HG03565 (cell line): ENCODE measurements around the gene PCBP4.

Experiments
- ATAC-seq: cut with Tn5 transposase; IDR thresholded peaks from one replicate; pipeline ENCODE4 v1.9.1; 2021; ENCODE audit warnings: mild to moderate bottlenecking, moderate library complexity; ENCODE audit not compliant: unreplicated experiment

PCBP4 gene

GRCh38 chr3:51967384-51968169 is at the start of gene PCBP4:
Gene PCBP4, minus strand, starts transcription at chr3:51967454. Its CDS starts 6,214 bp downstream, at chr3:51961240.
- no peak for ATAC-seq

DNA sequence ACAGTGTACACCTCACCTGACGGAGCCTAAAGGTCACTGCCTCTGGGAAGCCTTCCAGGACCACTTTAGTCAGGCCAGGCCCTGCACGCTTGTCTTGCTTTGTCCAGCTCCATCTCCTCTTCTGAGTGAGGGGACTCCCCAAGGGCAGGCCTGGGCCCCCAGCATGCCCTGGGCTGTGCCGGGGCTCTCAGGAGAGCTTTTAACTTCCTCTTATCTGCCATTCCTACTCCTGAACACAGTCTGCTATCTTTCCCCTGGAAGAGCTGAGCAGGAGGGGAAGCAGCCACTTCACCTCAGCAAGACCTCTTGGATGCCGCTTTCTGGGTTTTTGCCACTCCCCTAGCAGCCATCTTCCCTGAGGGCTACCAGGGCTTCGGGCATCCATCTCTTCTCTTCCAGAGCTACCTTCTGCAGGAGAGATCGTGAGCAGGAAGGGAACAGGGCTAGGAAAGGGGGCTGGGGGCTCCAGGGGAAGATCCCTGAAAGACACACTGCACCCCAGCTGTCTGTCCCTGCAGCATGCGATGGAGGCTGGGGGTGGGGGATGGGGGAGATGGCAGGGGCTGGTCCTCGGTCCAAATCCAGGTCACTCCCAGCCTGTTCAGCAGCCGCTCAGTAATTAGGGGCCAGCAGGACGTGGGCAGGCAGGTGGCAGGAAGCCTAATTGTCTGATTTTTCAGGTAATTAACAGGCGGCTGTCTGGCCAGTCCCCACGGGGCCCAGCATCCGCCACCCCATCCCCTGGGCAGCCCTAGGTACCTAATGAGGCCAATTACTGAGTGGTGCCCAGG is 48.4 kb upstream of the PCBP4 start:
- ATAC-seq, result no peak

- ATAC-seq, result no peak
Measured at GRCh38 chr3:52014613-52015012, 47.4 kb upstream of the PCBP4 start.

DNA sequence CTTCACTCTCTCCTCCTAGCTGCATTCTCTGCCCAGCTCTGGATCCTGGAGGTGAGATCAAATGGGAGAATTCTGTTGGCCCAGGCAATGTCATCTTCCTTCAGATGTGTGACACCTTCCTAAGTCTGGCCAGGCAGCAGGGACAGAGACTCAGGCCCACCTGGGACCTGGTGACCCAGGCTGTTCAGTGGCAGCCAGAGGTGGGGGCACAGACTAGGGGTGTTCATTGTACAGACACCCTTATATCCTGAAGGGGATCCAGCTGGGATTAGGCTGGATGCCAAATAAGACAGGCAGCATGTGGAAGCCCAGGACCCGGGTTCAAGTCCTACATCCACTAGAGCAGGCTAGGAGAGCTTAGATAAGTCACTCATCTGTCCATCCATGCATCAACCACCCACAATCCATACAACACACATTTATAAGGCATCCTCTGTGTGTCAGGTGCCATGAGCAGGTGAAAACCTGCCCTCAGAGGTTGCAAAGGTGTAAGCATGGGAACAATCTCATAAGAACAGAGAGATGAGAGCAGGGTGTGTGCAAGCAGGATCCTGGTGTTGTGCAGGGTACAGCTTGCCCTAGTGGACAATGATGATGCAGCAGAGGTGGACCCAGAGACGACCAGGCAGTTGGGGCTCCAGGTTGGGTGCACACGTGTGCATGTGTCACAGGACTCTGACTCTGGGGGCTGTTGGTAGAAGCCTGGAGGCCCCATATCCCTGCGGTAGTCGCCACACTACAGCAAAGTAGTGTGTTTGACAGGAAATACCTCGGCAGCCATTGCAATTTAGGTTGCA is 46.7 kb upstream of the PCBP4 start:
- no peak for ATAC-seq

GRCh38 chr3:52012699-52013098 is 45.4 kb upstream of the PCBP4 start:
- ATAC-seq, result no peak

DNA sequence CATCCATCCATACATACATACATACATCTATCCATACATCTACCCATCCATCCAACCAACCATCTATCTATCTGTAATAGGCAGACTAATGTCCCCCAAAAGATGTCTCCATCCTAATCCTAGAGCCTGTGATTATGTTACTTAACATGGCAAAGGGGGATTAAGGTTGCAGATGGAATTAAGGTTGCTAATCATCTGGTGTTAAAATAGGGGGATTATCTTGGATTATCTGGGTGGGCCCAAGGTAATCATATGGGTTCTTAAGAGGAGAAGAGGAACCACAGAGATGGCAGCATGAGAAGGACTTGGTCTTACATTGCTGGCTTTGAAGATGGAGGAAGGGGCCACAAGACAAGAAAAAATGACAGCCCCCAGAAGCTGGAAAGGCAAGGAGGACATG is 43.2 kb upstream of the PCBP4 start:
- no peak for ATAC-seq

DNA sequence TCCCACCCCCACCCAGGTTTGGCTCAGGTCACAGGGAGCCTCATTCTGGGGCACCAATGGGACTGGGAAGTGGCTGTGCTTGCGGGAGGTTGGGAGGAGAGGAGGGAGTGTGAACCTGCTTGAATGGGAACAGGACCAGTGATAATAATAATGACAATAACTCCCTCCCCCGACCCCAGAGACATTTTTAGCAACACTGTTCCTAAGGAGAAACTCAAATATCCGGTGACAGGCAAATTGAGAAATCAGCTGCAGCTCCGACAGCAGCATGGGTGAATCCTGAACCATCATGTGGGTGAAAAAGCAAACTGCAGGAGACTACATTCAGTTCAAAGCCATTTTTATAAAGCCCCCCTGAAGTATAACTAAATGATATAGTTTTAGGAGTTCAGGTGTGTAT is 40.0 kb upstream of the PCBP4 start:
- no peak for ATAC-seq

- ATAC-seq, result no peak
Measured at GRCh38 chr3:52006820-52007133, 39.5 kb upstream of the PCBP4 start.

DNA sequence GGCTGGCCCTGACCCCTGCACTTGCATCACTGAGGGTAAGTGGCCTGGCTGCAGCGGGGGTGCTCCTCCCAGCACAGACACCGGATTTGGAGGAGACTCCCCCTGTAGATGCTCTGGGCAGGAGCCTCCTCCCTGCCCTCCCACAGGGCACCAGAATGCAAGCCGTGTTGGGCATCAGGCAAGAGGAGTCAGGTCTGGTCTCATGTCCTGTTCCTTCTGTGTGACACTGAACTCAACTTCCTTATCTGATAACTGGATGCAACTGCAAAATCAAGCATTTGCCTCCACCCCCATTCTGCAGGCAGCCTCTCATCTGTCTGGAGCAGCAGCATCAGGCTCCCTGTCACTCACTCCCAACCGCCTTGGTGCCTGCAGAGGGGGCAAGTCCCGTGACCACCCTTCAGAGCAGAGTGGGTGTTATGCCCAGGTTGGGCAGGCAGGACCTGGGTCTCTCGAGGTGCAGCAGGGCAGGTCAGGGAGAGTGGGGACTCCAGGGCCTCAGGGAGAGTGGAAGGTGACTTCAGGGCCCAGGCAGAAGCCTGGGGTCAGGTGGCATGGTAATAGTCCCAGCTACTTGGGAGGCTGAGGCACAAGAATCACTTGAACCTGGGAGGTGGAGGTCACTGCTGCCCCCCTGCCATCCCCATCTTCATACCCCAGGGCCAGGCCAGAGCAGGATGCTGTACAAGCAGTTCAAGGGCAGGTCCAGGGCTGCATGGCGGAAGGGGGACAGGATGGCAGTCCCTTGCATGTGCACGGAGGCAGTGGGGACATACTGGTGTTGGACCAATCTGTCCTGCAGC is 39.0 kb upstream of the PCBP4 start:
- ATAC-seq, result no peak

DNA sequence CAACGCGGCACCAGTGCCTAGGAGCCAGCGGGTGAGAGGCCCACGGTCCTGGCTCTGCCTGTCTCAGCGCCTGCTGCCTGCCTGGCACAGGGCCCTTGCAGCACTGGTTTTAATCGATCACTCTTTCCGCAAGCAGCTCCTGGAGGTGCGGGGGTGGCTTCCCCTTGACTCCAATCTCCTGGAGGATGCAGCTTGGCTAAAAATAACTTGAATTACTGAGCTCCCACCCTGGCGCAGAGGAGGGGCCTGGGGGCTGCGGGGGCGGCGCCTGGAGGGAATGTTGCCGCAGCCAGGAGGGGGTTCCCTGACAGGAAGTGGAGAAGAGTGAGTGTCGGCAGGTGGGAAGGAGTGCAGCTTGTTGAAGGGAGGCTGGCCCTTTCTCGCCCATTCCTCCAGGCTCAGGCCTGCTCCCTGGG is 38.3 kb upstream of the PCBP4 start:
- no peak for ATAC-seq

DNA sequence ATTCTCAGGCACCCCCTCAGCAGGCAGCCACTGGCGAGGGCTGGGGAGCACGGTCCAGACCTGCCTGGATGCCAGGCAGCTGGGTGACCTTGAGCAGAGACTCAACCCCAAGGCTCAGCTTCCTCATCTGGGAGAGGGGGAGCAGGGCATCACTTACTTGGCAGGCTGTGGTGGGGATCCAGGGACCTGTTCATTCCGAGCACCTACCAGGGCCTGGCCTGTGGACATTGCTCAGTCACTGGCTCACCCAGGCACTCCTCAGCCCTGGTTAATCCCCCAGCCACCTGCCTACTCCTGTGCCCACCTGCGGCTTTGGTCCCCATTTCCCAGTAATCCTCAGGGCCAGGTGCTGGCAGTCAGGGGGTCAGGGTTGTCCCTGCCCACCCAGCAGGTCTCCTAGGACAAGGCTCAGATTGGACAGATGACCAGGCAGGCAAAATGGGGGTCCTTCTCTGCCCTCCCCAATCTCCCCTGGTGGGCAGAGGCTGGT is 37.7 kb upstream of the PCBP4 start:
- no peak for ATAC-seq

DNA sequence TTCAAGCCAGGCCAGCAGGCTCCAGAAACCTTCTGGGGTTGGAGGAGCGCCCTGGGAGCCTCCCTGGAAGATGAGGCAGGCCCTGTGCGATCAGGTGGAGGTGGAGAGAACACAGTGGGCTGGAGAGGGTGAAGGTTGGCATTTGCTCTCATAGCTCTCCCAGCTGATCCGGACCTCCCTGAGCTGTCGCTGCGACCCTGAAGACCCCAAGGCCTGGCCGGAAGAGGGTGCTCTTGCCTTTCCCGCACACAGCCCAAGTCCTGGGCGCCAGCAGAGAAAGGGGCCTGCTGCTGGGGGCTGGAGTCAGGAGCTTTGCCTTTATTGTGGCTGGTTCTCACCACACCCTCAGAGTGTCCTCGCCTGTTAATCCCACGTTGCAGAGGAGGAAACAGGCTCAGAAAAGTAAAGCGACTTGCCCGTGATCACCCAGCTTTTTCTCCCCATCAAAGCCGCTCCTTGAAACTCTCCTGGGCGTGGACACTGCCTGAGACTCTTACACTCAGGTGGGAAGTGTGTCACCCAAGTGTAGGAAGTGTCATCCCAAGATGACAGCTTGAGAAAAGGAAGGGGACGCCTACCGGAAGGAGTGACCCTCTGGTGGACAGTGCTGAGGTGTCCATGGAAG is 37.0 kb upstream of the PCBP4 start:
- no peak for ATAC-seq

GRCh38 chr3:52002748-52003147 is 35.5 kb upstream of the PCBP4 start:
- ATAC-seq, result no peak

DNA sequence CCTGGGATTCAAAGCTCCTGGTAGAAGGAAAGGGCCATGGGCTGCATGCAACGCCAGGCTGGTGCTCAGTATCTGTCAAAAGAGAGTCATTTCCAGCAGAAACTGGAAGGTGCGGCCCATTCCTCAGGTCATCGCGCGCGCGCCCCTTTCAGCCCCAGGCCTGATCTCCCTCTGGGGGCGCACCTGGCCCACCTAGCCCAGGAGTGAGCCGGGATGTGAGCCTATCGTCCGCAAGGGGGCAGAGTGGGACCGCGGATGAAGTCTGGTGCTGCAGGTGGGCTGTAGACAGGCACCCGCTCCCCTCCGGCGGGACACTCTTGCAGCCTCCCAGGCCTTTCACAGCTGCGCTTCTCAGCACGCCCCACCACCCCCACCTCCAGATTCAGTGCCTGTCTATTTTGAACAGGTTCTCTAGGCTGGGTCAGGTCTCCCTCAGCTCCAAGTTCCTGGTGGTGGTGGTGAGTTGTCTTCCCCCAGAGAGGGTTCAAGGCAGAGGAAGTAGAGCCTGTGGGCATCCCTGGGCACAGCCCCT is 34.3 kb upstream of the PCBP4 start:
- peak; percentile 59 for ATAC-seq

DNA sequence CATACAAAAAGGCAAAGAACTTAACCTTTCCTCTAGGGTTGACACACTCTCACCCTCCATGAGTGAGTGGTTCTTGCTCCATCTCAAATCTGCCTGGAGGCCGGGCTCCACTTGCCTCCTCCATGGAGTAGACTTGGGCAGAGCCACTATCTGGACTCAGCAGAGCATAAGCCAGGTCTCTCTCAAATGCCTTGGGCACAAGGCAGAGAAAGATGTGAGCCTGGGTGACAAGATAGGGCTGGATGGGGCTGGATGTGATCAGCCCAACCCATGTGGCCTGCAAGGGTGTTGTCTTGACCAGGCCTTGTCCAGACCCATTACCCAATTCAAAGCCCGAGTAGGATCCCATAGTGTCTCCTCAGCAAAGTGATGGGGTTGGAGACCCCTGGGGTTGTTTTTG is 32.6 kb upstream of the PCBP4 start:
- no peak for ATAC-seq

GRCh38 chr3:51998774-51999173 is 31.5 kb upstream of the PCBP4 start:
- no peak for ATAC-seq

GRCh38 chr3:51997935-51998596 is 30.8 kb upstream of the PCBP4 start:
- ATAC-seq, result no peak

DNA sequence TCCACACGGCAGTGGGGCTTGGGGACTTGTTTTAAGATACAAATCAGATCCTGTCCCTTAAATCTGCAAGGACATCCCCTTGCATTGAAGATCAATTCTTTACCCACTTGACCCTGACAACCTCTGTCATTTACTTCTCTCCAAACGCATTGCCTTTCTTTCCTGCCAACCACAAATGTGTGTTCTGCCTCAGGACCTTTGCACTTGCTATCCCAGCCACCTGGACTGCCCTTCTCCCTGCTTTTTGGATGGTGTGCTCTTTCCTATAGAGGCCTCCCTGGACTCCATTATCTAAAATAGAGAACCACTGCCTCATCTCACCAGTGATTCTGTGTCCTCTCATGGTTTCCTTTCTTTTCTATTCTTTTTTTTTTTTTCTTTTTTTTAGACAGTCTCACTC is 29.9 kb upstream of the PCBP4 start:
- no peak for ATAC-seq
